ENCODE data around the gene DHTKD1. TPM values are rescaled to one million over a fixed set of nuclear protein-coding genes. Genes with fewer than 3 reads are reported as not detected.

Gene DHTKD1
- polyA plus RNA-seq, 1 of the 3 experiments (the other 2 are of a cell fraction): 17.7 TPM

- Histone ChIP-seq H3K4me3 (ENCODE audit: low read depth in 2 of 2, low read length in 1 of 2) (no peak overlapping the region), H3K9me2 (no peaks in the 10 kb centered on the region), H3F3A (replicated peaks; ENCODE audit: insufficient read depth) (no peaks in the 10 kb centered on the region), H3K79me2 (ENCODE audit: insufficient read depth) (no peaks in the 10 kb centered on the region), H3K4me2 (no peak overlapping the region), H4K20me1 (ENCODE audit: insufficient read depth) (no peaks in the 10 kb centered on the region), H3K9me3 (no peaks in the 10 kb centered on the region), H3K36me3 (replicated peaks in 1 of 2; ENCODE audit: control insufficient read depth in 1 of 2, insufficient read depth in 2 of 2, low read length in 1 of 2) (peaks cover 28 to 31% of the 10 kb centered on the region in 2 experiments), H3K9ac (no peak overlapping the region), H2AFZ (ENCODE audit: low read depth) (no peak overlapping the region), H3K27me3 (ENCODE audit: insufficient read depth) (no peaks in the 10 kb centered on the region), H3K4me1 (ENCODE audit: control insufficient read depth in 1 of 2, insufficient read depth in 2 of 2, low read depth in 1 of 2, low read length in 1 of 2) (no peaks in the 10 kb centered on the region), H3K27ac (ENCODE audit: low read depth in 2 of 2, low read length in 1 of 2) (no peak overlapping the region)
- ChIA-PET POLR2A (no interaction called here), CTCF (no interaction called here)
- no peak for DNase-seq
- TF ChIP-seq JUND (IDR thresholded peaks at IDR 0.05) (no peak), EZH2phosphoT487 (IDR thresholded peaks at IDR 0.05; ENCODE audit: borderline replicate concordance, low read depth) (no peak), FOSL2 (IDR thresholded peaks at IDR 0.05; ENCODE audit: borderline replicate concordance, low read depth) (no peak), TCF12 (IDR thresholded peaks at IDR 0.05) (no peak), RXRA (IDR thresholded peaks at IDR 0.05; ENCODE audit: borderline replicate concordance, low read depth) (no peak), NFIC (IDR thresholded peaks at IDR 0.05; ENCODE audit: borderline replicate concordance) (no peak), RFX5 (IDR thresholded peaks at IDR 0.05; ENCODE audit: low read length) (no peak), IRF3 (IDR thresholded peaks at IDR 0.05; ENCODE audit: low read depth, low read length) (no peak), CTCF (IDR thresholded peaks at IDR 0.05) (no peak), TEAD4 (IDR thresholded peaks at IDR 0.05; ENCODE audit: borderline replicate concordance, insufficient read depth) (no peak), PBX3 (IDR thresholded peaks at IDR 0.05) (no peak), MEF2A (IDR thresholded peaks at IDR 0.05; ENCODE audit: borderline replicate concordance, low read depth) (no peak), GATA2 (CRISPR knock-in tag; IDR thresholded peaks at IDR 0.05) (no peak)
- 95% methylated on average over 4 of the region's 4 CpGs for WGBS (ENCODE audit: low lambda C conversion rate)
Observed at GRCh38 chr10:12098966-12099365, 30.2 kb downstream of the DHTKD1 start.

- H3F3A ChIP-seq (replicated peaks; ENCODE audit: insufficient read depth): no peaks in the 10 kb centered on the region
- no peak overlapping the region for H3K9ac ChIP-seq
- H3K36me3 ChIP-seq (replicated peaks in 1 of 2; ENCODE audit: control insufficient read depth in 1 of 2, insufficient read depth in 2 of 2, low read length in 1 of 2): peaks cover 17 to 40% of the 10 kb centered on the region in 2 experiments
- CTCF ChIA-PET: no interaction called here
- WGBS (ENCODE audit: low lambda C conversion rate): 98% methylated on average over 4 of the region's 4 CpGs
- no peaks in the 10 kb centered on the region for H3K79me2 ChIP-seq (ENCODE audit: insufficient read depth)
- H3K9me2 ChIP-seq: no peaks in the 10 kb centered on the region
- H3K9me3 ChIP-seq: no peaks in the 10 kb centered on the region
- no peak overlapping the region for H3K4me3 ChIP-seq (ENCODE audit: low read depth in 2 of 2, low read length in 1 of 2)
- POLR2A ChIA-PET: no interaction called here
- no peak for DNase-seq
- no peaks in the 10 kb centered on the region for H3K4me1 ChIP-seq (ENCODE audit: control insufficient read depth in 1 of 2, insufficient read depth in 2 of 2, low read depth in 1 of 2, low read length in 1 of 2)
- no peaks in the 10 kb centered on the region for H4K20me1 ChIP-seq (ENCODE audit: insufficient read depth)
- H3K4me2 ChIP-seq: no peak overlapping the region
- TF ChIP-seq NFIC (IDR thresholded peaks at IDR 0.05; ENCODE audit: borderline replicate concordance) (no peak), MEF2A (IDR thresholded peaks at IDR 0.05; ENCODE audit: borderline replicate concordance, low read depth) (no peak), JUND (IDR thresholded peaks at IDR 0.05) (no peak), EZH2phosphoT487 (IDR thresholded peaks at IDR 0.05; ENCODE audit: borderline replicate concordance, low read depth) (no peak), EP300 (IDR thresholded peaks at IDR 0.05; ENCODE audit: borderline replicate concordance in 1 of 2, low read depth in 1 of 2, low read length in 1 of 2) (no peak), SMC3 (IDR thresholded peaks at IDR 0.05; ENCODE audit: low read depth, low read length) (no peak), YY1 (IDR thresholded peaks at IDR 0.05; ENCODE audit: low read depth) (no peak), RFX5 (IDR thresholded peaks at IDR 0.05; ENCODE audit: low read length) (no peak), ZBTB33 (IDR thresholded peaks at IDR 0.05; ENCODE audit: borderline replicate concordance, low read depth) (no peak)
- no peaks in the 10 kb centered on the region for H3K27me3 ChIP-seq (ENCODE audit: insufficient read depth)
- H3K27ac ChIP-seq (ENCODE audit: low read depth in 2 of 2, low read length in 1 of 2): no peak overlapping the region
- no peak overlapping the region for H2AFZ ChIP-seq (ENCODE audit: low read depth)
Observed at GRCh38 chr10:12103802-12104201, 35.0 kb downstream of the DHTKD1 start.
